ENCODE results near the gene DAPK1.

GRCh38 chr9:87455407-87455806 is 42.3 kb upstream of the DAPK1 start:
- TF ChIP-seq POLR2AphosphoS5 (IDR thresholded peaks at IDR 0.05; ENCODE audit: low read depth, low read length) (no peak), PAX5 (IDR thresholded peaks at IDR 0.05; ENCODE audit: insufficient read depth, low read length, severe bottlenecking) (no peak), SPI1 (IDR thresholded peaks at IDR 0.05; ENCODE audit: low read depth, low read length) (no peak), POLR2A (IDR thresholded peaks at IDR 0.05; ENCODE audit: low read depth, low read length) (no peak), TAF1 (IDR thresholded peaks at IDR 0.05; ENCODE audit: low read depth, low read length) (no peak), POU2F2 (IDR thresholded peaks at IDR 0.05; ENCODE audit: low read depth, low read length) (no peak)

All from GM12891 (cell line).